ENCODE data around the gene PPARA.

DNA sequence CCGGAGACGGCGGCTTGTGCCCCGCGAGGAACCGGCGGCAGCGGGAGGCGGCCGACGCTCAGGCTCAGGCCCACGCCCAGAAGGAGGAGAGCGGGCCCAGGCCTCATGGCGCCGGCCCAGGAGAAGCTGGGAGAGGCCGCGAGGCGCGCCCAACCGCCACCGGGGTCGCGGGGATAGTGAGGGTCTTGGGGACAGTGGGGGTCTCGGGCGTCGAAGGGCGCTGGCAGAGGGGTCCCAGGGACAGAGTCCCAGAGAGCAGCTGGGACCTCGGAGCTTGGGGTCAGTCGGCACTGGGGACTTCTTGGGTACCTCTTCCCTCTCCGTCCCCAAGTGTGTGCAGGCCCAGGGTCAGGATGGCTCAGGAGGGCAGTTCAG is 112.9 kb downstream of the PPARA start, which contains the start of gene PKDREJ:
- TF ChIP-seq, protein P1, sequence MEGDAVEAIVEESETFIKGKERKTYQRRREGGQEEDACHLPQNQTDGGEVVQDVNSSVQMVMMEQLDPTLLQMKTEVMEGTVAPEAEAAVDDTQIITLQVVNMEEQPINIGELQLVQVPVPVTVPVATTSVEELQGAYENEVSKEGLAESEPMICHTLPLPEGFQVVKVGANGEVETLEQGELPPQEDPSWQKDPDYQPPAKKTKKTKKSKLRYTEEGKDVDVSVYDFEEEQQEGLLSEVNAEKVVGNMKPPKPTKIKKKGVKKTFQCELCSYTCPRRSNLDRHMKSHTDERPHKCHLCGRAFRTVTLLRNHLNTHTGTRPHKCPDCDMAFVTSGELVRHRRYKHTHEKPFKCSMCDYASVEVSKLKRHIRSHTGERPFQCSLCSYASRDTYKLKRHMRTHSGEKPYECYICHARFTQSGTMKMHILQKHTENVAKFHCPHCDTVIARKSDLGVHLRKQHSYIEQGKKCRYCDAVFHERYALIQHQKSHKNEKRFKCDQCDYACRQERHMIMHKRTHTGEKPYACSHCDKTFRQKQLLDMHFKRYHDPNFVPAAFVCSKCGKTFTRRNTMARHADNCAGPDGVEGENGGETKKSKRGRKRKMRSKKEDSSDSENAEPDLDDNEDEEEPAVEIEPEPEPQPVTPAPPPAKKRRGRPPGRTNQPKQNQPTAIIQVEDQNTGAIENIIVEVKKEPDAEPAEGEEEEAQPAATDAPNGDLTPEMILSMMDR (IDR thresholded peaks at IDR 0.05; ENCODE audit: insufficient read depth, low read depth, low read length): no peak
- TF ChIP-seq EZH2 (IDR thresholded peaks at IDR 0.05; ENCODE audit: insufficient read depth, low read length): no peak

Data from astrocyte (in vitro differentiated cells and primary cell).